DMS153 treated with DMSO at 0.1 percent for 48 hours (cell line): Measurements from ENCODE around the gene TNNT3.

Source experiments
- DNase-seq: peaks from one replicate; lab custom pipeline; 2025; ENCODE audit not compliant: unreplicated experiment; lab: John Stamatoyannopoulos, UW

TNNT3 gene

DNA sequence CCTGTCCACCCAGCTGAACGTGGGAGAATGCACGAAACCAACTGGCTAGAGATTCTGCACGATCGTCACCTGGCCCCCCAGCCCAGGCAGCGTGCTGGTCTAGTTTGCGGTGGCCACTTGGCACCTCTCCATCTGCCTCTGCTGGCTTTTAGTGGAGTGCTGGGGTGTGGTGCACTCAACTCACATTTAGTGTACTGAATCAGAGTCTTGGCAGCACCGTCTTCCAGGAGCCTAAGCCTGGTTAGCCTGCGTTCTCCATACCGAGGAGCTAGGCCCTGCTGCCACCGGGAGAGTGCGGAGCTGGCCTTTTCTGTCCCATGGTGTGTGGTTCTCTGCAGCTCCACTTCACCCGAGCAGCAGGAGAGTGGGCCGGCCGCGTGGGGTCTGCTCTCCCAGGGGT lies 30.4 kb downstream of the TNNT3 start:
- DNase-seq = no peak

DNA sequence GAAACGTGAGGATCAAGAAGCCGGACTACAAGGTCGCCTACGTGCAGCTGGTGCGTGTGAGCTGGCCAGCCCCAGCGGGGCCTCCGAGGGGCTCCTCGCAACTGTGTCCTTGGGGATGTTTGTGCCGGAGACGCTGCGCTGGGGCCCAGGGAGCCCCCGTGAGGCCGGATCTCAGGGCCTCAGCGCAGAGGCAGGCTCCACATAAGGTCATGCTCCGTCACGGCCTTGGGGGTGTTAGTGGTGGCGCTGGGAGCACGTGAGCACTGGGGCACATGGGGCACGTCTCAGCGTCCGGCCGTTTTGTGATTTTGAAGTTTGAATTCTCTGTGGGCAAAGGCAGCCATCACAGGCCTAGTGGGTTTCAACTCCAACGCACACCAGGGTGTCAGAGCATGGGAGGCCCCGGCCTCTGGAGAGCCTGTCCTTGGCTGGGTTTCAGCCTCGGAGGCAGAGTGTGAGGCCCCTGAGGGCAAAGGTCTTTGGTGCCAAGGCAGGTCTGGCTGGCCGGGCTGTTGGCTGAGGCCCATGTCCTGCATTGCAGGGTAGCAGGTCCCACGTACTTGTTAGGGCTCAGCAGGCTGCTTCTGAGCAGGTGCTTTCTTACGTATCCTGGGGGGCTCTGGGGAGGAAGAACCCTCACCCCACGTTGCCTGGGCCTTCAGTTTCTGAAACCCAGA lies 33.4 kb downstream of the TNNT3 start:
- DNase-seq = no peak

DNA sequence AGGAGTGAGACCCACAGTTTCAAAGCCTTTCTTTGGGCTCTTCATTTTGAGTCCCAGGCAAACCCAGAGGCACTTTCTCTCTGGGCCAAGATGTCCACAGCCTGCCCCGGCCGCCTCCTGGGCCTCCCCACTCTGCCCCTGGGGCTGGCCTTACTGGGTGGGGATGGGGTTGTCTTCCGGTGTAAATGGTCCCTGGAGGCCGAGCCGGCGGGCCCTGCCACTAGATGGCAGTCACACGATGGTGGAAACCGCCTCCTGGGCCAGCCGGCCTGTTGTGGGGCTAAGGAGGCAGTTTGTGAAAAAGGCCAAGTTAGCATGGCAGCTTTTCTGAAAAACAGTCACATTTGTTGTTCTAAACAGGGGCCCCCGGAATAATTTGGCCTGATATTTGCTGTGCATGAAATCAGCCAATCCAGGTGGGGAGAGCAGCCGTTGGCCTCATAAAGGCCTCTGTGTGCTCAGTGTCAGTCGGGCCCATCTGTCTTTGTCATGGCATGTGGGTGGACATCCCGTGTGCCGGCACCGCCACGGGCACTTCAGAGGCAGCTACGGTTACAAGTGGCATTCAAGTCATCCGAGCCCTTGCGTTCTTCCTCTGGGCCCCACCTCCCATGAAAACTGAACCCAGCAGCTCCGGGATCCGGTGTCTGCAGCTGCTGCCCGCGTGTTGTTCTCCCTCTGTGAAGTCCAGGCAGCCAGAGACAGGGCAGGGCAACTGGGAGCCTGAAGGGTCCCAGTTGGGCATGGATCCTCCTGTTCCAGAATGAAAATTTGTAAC lies 34.2 kb downstream of the TNNT3 start:
- no peak for DNase-seq

DNA sequence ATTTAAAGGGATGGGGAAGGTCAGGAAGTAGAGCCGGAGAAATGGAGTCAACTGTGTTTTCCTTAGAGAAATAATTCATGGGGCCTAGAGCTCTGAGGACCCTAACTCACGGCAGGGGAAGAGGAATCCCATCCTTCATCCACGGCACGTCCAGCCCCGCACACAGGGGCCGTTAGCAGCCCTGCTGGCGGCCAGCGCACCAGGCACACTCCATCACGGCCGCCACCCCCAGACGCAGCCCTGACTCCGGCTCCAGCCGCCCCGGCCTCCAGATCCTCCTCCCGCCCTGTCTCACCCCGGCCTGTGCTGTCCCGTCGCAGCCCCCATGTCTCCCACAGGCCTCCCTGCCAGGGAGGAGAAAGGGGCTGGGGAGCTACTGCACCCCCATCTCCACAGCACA lies 38.9 kb downstream of the TNNT3 start:
- DNase-seq = no peak

DNA sequence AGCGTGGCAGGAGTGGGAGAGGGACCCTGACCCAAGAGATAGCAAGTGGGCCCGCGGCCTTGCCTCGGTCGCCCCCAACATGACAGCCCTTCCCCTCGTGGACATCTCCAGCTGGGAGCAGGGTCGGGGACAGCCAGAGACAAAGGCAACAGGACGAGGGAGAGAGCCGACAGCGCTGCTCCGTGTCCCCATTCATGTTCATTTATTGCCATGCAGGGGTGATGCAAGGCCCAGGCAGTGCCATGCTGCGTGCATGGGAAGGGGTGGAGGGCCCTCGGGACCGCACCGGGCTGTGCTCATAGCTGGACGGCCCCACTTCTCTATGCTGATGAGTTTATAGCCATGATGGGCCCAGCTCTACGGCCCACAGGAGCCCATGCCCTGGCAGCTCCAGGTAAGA lies 40.3 kb downstream of the TNNT3 start:
- DNase-seq = no peak

DNA sequence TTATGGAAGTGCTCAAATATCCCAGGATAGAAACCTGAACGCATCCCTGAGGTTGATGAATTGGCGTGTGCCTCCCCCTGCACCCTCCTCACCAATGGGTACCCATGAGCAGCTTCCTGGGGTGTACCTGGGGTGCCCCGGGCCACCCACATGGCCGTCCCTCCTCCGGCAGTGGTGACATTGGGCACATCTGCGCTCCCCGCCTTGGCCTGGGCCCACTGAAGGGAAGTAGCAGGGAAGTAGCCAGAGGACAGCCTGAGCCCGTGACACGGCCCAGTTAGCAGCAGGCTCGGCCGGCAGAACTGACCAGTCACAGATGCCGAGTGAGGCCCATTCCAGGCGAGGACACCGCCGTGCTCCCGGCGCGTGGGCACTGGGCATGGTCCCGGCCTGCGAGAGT lies 44.4 kb downstream of the TNNT3 start:
- DNase-seq = no peak

DNA sequence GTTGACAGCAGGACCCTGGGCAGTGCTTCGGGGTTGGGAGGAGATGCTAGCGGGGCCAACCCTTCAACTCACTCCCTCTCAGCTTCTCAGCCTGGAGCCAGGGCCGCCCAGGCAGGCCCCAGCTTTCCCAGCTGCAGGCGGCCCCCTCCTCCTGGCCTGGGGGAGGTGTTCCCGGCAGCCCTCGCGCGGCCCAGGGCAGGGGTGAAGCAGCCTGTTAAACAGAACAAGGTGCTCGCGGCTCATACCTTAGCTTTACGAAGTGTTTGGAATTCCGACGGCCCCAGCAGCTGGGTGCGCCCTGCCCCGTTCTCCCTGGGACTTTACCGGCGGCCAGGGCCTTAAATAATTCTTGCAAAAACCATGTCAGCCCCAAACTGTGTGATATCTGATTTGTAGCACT lies 44.8 kb downstream of the TNNT3 start:
- DNase-seq = no peak

DNA sequence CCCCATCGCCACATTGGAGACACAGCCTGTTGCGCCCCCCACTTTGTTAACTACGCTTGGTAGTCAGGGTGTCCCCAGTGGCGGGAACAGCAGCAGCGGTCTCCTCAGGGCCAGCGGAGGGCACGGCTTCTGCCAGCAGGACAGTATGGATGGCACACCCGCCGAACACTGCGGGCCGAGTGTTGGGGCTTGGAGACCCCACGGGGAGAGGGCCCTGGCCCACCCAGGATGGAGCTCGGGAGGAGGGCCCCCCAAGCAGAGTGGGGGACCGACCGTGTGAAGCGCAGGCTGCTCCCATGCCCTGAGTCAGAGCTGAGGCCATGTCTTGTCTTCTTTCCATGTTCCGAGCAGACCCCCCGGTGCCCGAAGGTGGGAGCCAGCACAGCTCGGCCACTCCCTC lies 45.5 kb downstream of the TNNT3 start:
- no peak for DNase-seq

DNA sequence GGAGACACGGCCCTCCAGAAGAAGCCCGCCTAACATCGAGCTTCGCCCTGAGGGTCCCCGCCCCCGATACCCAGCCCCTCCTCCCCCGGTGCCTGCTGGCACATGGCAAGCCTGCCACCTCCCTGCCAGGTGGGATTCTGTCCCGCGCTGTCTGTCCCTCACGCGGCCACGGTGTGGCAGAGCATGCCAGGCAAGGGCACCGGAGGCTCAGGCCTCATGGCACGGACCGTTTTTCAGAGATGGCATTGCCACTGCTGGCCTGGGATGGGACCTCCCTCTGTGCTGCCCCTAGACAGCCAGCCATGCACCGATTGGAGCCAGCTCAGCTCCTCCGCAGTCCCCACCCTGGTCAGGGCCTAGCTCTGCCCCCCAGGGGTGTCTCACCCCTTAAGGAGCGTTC lies 47.0 kb downstream of the TNNT3 start:
- no peak for DNase-seq

DNA sequence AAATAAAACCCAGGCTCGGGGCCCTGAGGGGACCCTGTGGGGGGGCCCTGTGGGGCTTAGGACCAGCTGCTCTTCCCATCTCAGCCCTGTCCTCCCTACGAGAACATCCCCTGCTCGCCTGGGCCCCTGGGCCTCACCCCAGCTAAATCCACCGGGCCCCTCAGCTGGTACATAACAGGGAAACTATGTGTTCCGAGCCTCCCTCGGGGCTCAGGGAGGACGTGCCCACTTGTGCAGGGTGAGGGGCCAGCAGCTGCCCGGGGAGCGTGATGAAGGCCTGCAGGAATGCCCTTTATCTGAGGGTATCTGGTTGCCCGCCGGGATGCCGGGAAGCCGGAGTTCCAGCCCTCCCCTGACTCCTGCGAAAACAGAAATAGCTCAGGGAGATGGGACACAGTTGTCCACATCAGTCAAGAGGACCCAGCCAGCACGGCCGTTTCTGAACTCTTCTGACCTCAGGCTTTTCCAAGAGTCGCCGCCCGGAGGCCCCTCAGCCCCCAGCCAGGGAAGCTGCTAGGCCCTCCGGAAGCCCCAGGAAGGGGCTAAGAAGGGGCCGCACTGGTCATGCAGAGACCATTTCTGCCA lies 48.2 kb downstream of the TNNT3 start:
- no peak for DNase-seq

DNA sequence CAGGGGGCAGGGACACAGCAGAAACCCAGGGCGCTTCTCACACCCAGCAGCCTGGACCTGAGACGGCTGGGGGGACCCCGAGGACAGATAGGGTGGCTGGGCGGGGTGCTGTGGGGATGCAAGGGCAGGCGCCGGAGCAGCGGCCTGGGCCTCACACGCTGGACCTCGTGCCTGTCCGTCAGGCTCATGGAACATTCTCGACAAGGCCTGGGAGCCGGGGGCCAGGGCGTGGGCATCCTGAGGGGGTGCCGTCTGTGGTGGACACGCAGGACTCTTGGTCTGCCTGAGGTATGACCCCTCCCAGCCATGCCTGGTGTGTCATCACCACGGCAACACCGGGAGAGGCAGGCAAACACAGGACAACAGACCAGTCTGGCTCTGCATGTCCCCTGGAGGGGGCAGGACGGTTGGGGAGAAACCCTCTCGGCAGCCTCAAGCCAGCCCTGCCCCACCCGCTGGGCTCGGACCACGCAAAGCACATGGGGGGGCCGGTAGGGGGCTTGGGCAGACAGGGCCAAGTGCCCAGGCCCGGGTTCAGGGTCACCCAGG lies 49.0 kb downstream of the TNNT3 start:
- no peak for DNase-seq

DNA sequence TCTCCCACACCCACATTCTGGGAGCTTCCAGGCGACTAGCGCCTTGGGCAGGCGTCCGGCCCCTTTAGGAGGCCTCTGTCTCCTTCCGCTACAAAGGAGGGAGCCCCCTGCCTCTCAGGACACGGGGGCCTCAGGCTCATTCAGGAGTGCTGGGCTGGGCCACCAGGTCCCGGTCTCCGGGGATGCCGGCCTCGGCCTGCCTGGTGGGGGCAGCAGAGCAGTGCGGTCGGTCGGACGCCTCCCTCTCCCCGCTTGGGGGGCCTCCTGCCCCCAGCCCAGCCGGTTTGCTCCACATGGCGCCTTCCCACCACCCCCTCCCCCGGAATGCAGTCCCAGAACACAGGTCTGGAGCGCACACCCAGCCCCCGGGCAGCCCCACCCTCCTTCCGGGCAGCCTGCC lies 49.5 kb downstream of the TNNT3 start:
- no peak for DNase-seq

DNA sequence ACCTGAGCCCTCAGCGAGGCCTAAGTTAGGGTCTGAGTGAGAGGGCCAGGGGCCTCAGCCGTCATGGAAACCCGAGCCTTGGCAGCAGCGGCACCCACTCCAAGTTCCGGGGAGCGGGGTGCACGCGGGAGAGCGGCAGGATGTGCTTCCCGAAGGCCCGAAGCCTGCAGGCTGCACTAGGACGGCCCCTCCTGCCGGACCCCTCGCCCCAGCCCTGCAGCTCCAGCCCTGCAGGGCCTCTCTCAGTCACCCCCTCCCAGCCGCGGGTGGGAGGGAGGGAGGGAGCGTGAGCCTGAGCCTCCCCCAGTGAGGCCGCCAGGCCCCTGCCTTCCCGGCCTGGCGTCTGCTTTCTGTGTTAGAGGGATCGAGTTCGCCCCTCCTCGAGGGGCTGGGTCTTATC lies 50.3 kb downstream of the TNNT3 start:
- DNase-seq = no peak

DNA sequence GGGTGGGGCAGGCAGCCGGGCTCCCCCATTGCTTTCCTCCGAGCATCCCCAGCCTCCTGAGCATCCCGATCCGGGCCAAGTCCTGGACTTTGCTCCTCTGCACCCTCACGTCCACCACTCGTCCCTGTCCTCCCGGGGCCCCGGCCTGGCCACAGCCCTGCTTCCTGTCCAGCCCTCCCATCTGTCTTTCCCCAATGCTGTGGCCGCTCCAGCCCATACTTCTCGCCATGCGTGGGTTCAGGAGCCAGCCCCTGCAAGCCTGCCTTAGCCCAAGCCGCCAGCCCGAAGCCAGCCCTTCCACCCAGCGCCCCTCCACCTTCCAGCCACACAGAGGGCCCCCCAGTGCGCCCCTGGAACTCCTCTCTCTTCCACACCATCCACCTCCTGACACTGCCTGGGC lies 51.5 kb downstream of the TNNT3 start:
- no peak for DNase-seq

DNA sequence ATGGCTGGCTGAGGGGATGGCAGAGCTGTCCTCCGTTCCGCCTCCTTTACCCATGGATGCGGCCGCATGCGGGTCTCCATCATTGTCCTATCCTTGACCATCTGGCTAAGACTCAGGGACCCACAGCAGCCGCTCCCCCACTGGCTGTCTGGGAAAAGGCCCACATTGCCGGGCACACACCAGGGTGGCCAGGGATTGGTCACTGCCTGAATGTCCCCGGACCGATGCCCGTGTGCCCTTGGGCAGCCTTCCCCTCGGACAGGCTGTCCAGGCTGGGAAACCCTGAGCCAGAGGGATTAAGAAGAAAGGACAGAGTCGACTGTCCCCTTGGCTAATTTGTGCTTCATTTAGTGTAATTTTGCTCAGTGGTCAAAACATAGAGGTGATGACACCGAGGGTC lies 55.7 kb downstream of the TNNT3 start:
- no peak for DNase-seq

DNA sequence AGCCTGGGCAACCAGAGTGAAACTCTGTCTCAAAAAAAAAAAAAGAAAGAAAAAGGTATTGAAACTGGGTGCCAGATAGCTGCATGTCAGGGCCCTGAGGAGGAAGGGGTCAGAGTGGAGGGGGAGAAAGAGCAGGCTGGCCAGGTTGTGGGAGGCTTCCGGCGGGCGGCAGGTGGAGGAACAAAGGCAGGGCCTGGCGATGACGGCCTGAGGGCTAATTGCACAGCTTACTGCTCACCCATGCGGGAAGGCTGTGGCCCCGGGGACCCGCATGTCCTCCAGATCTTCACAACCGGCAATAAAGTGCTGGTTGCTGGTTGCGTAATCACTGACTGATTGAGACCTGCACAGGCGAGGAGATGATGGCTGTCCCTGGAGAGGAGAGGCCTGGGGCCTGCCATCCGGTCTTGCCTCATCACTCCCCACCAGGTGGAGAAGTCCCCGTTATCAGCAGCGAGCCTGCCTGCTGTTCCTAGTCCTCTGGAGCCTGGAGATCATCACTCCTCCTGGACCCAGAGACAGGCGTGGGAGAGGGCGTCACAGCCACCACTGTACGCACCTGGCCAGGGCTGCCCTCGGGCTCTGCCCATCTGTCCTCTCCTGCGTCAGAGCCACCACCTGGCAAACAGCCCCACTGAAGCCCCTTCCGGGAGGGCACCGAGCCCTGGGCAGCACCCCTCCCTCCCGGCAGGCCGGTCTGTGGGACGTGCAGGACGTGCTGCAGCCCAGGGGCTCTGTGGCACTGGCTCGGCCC lies 59.4 kb downstream of the TNNT3 start:
- DNase-seq = no peak

DNA sequence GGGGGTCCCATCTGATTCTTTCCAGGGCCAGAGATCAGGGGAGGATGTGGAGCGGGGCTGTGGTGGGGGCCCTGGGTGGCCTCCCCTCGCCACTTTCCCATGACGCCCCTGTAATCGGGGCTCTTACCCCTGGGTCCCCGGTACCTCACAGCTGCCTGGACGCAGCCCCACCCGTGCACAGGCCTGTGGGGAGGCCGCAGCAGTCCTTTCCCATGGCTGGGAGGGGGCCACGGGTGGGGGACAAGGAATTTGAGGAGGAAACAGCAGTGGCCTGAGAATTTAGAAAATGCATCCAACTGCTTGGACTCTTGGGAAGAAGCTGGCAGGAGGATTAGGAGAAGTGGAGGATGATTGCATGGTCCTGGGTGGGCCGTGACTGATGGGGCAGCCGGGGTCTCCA lies 60.1 kb downstream of the TNNT3 start:
- no peak for DNase-seq

DNA sequence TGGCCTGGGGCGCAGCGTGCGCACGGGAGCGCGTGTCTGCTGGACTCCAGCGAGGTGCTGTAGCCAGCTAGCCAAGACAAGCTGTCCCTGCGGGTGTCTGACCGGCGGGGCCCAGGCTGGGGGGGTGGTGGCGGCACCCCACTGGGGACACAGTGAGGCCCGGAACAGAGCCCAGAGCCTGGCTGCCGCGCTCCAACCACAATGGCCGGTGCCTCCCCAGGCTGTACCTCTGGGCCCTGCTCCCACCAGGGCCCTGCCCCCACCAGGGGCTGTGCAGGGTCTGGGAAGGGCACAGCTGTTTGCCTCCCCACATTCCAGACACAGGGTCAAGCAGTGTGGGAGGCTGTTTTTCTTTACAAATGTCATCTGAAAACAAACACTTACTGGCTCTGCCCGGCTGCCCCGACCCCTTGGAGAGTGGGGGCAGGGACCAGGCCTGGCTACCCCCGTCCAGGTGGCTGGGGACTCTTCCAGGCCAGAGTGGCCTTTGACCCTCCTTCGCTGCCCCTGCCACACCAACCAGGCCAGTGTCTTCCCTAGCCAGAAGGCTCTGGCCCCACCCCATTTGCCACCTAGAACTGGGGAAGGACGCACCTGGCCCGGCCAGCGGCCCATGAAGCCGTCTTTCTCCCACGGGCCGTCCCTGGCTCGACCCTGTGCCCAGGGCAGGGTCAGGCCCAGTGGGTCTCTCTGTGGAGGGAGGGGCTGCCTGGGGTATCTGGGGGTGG lies 63.5 kb downstream of the TNNT3 start:
- DNase-seq = no peak

DNA sequence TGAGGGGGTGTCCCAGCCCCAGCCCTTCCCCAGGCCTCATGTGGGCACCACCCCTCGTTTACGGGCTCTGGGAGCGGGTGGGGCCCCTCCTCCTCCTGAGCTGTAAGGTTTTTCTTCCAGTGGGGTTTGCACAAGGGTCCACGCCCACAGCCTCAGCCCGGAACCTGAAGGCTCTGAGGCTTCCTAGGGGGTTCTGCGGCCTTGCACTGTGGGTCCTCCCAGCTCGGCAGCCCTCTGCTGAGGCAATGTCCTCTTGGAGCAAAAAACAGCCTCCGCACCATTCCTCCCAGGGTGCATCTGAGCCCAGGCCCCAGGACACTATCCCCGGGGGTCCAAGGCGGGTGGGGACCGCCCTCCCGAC lies 64.1 kb downstream of the TNNT3 start:
- DNase-seq = no peak

DNA sequence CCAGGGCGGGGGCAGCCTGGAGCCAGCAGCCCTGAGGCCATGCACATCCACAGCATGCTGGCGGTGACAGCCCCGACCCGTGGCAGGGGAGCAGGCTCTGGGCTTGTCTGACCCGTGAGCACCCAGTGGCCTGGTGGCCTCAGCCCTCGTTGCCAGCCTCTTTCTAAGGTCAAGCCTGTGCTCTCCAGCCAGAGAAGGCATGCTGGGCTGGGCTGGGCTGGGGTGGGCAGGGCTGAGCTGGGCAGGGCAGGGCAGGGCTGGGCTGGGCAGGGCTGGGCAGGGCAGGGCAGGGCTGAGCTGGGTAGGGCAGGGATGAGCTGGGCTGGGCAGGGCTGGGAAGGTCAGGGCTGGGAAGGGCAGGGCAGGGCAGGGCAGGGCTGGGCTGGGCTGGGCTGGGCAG lies 67.5 kb downstream of the TNNT3 start:
- DNase-seq = no peak

DNA sequence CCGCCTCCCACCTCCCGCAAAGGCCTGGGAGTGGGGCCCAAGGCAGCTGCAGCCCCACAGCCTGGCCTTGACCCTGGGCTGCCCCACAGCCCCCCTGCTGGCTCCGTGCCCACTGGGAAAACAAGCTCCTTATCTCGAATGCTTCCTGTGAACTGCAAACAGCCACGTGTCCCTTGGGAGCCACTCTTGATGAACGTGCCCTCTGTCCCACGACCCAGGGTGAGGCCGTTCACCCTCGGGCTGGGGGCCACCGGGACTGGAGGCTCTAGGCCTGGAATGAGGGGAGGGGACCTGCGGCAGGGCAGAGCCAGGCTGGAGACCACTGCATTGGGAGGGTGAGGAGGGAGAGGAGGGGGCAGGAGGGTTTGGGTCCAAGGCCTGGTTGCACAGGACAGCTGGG lies 68.7 kb downstream of the TNNT3 start:
- no peak for DNase-seq
